ENCODE results near the gene RAB17. TPM values are rescaled to one million over a fixed set of nuclear protein-coding genes. Genes with fewer than 3 reads are reported as not detected.

Gene RAB17
- total RNA-seq, 4 donors from 2014 or later: 37.6 to 88.1 (median 70.1) TPM

DNA sequence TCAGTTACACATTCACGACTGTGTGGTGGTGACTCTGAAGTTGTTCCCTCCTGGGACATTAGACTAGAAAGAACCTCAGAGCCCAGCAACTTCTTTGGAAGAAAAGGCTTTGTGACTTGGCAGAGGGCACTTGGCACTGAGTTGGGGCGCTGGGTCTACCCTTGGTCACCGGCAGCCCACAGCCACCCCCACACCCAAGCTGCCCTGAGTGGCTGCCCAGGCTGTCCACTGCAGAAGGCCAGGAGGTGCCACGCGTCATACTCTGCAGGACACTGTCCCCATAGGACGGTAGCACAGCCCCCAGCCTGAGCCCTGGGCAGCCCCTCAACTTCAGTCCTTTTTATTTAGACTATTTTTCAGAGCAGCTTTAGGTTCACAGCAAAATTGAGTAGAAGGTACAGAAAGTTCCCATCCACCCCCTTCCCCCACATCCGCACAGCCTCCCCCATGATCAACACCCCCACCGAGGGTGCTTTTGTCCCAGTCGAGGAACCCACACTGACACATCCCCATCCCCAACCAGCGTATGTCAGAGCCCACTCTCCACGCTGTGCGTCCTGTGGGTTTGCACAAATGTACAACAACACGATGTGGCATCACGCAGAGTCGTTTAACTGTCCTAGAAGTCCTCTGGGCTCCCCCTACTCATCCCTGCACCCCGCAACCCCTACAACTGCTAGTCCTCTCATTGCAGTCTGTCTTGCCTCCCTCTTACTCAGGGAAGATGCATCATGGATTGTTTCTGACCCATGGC is 23.1 kb downstream of the RAB17 start:
- H3K4me1 ChIP-seq: peaks cover 5 to 10% of the 10 kb centered on the region in 2 donors
- intact Hi-C loops (cut with DNase I): loop anchor here (5.0 kb wide), 1 partner anchor 95 kb away; no protein-coding TSS in a partner anchor
- no peaks in the 10 kb centered on the region for H3K27me3 ChIP-seq
- WGBS, 2 donors: 82 to 86% methylated on average over 13 to 16 of the region's 16 CpGs
- no peak for TF ChIP-seq POLR2A (IDR thresholded peaks at IDR 0.05)
- TF ChIP-seq, protein P1, sequence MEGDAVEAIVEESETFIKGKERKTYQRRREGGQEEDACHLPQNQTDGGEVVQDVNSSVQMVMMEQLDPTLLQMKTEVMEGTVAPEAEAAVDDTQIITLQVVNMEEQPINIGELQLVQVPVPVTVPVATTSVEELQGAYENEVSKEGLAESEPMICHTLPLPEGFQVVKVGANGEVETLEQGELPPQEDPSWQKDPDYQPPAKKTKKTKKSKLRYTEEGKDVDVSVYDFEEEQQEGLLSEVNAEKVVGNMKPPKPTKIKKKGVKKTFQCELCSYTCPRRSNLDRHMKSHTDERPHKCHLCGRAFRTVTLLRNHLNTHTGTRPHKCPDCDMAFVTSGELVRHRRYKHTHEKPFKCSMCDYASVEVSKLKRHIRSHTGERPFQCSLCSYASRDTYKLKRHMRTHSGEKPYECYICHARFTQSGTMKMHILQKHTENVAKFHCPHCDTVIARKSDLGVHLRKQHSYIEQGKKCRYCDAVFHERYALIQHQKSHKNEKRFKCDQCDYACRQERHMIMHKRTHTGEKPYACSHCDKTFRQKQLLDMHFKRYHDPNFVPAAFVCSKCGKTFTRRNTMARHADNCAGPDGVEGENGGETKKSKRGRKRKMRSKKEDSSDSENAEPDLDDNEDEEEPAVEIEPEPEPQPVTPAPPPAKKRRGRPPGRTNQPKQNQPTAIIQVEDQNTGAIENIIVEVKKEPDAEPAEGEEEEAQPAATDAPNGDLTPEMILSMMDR (IDR thresholded peaks at IDR 0.05): no peak
- DNase-seq: no peak
- H3K36me3 ChIP-seq: no peaks in the 10 kb centered on the region
- H3K9me3 ChIP-seq: no peaks in the 10 kb centered on the region
- no peak overlapping the region for H3K4me3 ChIP-seq (replicated peaks in 1 of 3)
- H3K27ac ChIP-seq: no peak overlapping the region

DNA sequence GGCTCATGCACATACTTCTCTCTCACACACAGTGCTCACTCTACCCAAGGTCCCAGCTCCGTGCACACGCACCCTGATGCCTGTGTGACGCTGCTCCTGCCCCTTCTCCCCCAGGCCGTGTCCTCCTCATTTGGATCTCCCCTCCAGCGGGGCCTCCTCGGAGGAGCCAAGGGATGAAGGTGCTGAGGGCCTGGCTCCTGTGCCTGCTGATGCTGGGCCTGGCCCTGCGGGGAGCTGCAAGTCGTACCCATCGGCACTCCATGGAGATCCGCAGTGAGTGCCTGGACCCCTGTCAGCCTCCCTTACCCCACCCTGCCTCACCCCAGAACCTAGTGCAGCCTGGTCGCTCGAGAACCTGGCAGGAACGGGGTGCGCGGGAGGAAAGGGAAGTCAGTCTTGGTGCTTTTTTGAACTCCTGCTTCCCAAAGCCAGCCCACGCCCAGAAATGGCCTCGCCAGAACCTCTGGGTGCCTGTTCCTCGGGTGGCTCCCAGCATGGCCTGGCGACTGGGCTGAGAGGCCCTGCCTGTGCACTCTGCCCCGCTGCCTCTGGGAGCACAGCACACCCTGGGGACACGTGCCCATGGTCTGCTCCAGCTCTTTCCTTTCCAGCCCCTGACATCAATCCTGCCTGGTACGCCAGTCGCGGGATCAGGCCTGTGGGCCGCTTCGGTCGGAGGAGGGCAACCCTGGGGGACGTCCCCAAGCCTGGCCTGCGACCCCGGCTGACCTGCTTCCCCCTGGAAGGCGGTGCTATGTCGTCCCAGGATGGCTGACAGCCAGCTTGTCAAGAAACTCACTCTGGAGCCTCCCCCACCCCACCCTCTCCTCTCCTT is 23.9 kb downstream of the RAB17 start, which contains the start of gene PRLH:
Gene PRLH (plus strand): TSS at position 174 of the 835 bp plus-strand sequence. CDS start 0 bp downstream, at position 174.
- TF ChIP-seq, protein P1 (IDR thresholded peaks at IDR 0.05): no peak
- TF ChIP-seq POLR2A (IDR thresholded peaks at IDR 0.05): no peak

DNA sequence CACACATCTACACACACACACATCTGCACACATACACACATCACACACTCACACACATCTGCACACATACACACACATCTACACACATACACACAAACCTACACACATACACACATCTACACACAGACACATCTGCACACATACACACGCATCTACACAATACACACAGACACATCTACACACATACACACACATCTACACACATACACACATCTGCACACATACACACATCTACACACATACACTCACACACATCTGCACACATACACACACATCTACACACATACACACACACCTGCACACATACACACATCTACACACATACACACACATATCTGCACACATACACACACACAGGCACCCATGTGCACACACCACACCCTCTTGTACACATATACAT is 24.6 kb downstream of the RAB17 start:
- no peaks in the 10 kb centered on the region for H3K4me1 ChIP-seq
- no peak for DNase-seq
- no peak overlapping the region for H3K4me3 ChIP-seq (replicated peaks in 1 of 3)
- no peaks in the 10 kb centered on the region for H3K9me3 ChIP-seq
- no peaks in the 10 kb centered on the region for H3K27me3 ChIP-seq
- H3K27ac ChIP-seq: no peak overlapping the region
- WGBS, 2 donors: 95 to 100% methylated on average over 1 of the region's 1 CpG
- no peak for TF ChIP-seq POLR2A (IDR thresholded peaks at IDR 0.05)
- TF ChIP-seq, protein P1 (IDR thresholded peaks at IDR 0.05): no peak
- intact Hi-C loops (cut with DNase I): loop anchor here (5.0 kb wide), 1 partner anchor 94 kb away; no protein-coding TSS in a partner anchor
- H3K36me3 ChIP-seq: no peaks in the 10 kb centered on the region

More for the DNA sequence above, 23.9 kb downstream of the RAB17 start, which contains the start of gene PRLH:
- Histone ChIP-seq H3K4me3 (replicated peaks in 1 of 3) (no peak within 1 kb of the TSS), H3K27ac (no peak within 1 kb of the TSS), H3K36me3 (no peaks in the 10 kb centered on the region), H3K9me3 (no peaks in the 10 kb centered on the region), H3K27me3 (no peaks in the 10 kb centered on the region), H3K4me1 (peaks cover 0 to 1% of the 10 kb centered on the region in 2 donors)
- WGBS, 2 donors: 74 to 77% methylated on average over 16 to 23 of the region's 32 CpGs
- DNase-seq: no peak
- intact Hi-C loops (cut with DNase I): loop anchor here (5.0 kb wide), 1 partner anchor 94 kb away; no protein-coding TSS in a partner anchor

DNA sequence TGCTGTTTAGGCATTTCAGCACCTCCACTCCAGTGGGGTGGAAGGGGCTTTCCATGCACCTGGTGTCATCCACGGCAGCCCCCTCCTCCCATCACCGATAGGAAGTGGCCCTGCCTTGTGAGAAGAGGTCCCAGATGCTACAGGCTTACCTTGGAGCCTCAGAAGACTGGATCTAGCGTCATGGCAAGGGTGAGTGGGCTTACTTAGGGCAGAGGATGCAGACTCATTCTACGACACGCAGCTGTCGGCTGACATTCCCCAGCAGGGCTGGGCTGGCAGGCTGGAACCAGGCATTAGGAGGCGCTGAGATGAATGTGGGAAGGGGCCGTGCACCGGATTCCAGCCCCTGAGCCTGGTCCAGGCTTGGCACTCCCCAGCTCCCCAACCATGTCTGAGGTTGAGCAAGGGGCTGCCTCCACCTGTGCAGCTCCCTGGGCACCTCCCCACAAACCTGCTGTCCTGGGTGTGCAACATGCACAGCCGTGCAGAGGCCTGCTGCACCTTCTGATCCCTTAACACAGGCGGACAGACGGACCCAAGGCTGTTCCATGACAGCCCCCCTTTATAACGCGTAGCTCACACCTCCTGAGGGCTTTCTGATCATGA is 25.9 kb downstream of the RAB17 start:
- TF ChIP-seq, protein P1 (IDR thresholded peaks at IDR 0.05): no peak
- no peak for TF ChIP-seq POLR2A (IDR thresholded peaks at IDR 0.05)
- no peak overlapping the region for H3K4me3 ChIP-seq (replicated peaks in 1 of 3)
- no peaks in the 10 kb centered on the region for H3K27me3 ChIP-seq
- no peak for DNase-seq
- peaks cover 0 to under 1% of the 10 kb centered on the region in 2 donors for H3K4me1 ChIP-seq
- H3K27ac ChIP-seq: no peak overlapping the region
- no peaks in the 10 kb centered on the region for H3K36me3 ChIP-seq
- 85 to 88% methylated on average over 11 to 14 of the region's 14 CpGs for WGBS, 2 donors
- intact Hi-C loops (cut with DNase I): loop anchor here (5.0 kb wide), 1 partner anchor 92 kb away; no protein-coding TSS in a partner anchor
- no peaks in the 10 kb centered on the region for H3K9me3 ChIP-seq

Data from thyroid gland (tissue), 4 donors.